ENCODE measurements around the gene RSAD1.
"Not testable (repeated sequence)": the region's sequence is repeated elsewhere in the genome, so short reads cannot be mapped to it uniquely, and the experiment has no call there.

Gene RSAD1

GRCh38 chr17:50473901-50474300 is 4.8 kb upstream of the RSAD1 start:
- FAIRE-seq = no peak

GRCh38 chr17:50474523-50474922 is 4.1 kb upstream of the RSAD1 start:
- FAIRE-seq = no peak

- no peak for FAIRE-seq
These were observed 3.3 kb upstream of the RSAD1 start for GRCh38 chr17:50475362-50475761.

GRCh38 chr17:50475775-50476544 is 2.7 kb upstream of the RSAD1 start:
- FAIRE-seq = not testable (repeated sequence)

GRCh38 chr17:50476545-50477315 is 1.9 kb upstream of the RSAD1 start:
- no peak for FAIRE-seq

GRCh38 chr17:50477976-50478375 is 684 bp upstream of the RSAD1 start:
- no peak for FAIRE-seq

GRCh38 chr17:50479522-50480141 is 972 bp downstream of the RSAD1 start:
- no peak for FAIRE-seq

GRCh38 chr17:50480142-50480764 is 1.6 kb downstream of the RSAD1 start:
- FAIRE-seq = no peak

GRCh38 chr17:50480854-50481490 is 2.3 kb downstream of the RSAD1 start:
- FAIRE-seq = no peak

- FAIRE-seq = no peak
These were observed 3.0 kb downstream of the RSAD1 start for GRCh38 chr17:50481648-50482047.

GRCh38 chr17:50482110-50482509 is 3.5 kb downstream of the RSAD1 start:
- no peak for FAIRE-seq

- FAIRE-seq = no peak
These were observed 3.9 kb downstream of the RSAD1 start for GRCh38 chr17:50482516-50482915.

GRCh38 chr17:50483266-50483665 is 4.6 kb downstream of the RSAD1 start:
- no peak for FAIRE-seq

- no peak for FAIRE-seq
These were observed 5.9 kb downstream of the RSAD1 start for GRCh38 chr17:50484386-50485155.

- FAIRE-seq = no peak
These were observed 8.8 kb downstream of the RSAD1 start for GRCh38 chr17:50487213-50488096.

GRCh38 chr17:50488880-50489279 is 10.2 kb downstream of the RSAD1 start:
- FAIRE-seq = no peak

GRCh38 chr17:50491505-50491904 is 12.8 kb downstream of the RSAD1 start:
- FAIRE-seq = no peak

- FAIRE-seq = no peak
These were observed 13.6 kb downstream of the RSAD1 start for GRCh38 chr17:50492214-50492613.

GRCh38 chr17:50493744-50494143 is 15.1 kb downstream of the RSAD1 start:
- no peak for FAIRE-seq

GRCh38 chr17:50495217-50495823 is 16.7 kb downstream of the RSAD1 start:
- FAIRE-seq = no peak

All from colon (tissue), 2 donors.